ENCODE data around the gene TMEM200B.

DNA sequence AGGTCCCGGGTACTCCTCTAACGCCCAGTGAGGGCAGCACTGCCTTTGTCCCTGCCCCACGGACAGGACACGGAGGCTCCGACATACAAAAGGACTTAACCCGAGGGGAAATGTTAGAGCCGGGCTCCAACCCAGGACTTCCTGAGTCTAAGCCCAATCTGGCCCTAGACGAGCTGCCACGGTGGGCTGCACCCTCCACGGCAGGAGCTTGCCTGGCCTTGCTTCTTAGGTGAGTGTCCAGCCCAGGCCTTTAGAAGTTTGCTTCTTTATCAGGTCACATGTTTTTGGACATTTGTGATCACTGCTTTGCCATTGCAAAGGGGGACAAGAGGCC is 11.0 kb upstream of the TMEM200B start:
- TF ChIP-seq POLR2A (IDR thresholded peaks at IDR 0.05) (no peak), POLR2AphosphoS5 (IDR thresholded peaks at IDR 0.05; ENCODE audit: insufficient read depth in 1 of 2, low read depth in 1 of 2) (no peak)
- TF ChIP-seq, protein P1, sequence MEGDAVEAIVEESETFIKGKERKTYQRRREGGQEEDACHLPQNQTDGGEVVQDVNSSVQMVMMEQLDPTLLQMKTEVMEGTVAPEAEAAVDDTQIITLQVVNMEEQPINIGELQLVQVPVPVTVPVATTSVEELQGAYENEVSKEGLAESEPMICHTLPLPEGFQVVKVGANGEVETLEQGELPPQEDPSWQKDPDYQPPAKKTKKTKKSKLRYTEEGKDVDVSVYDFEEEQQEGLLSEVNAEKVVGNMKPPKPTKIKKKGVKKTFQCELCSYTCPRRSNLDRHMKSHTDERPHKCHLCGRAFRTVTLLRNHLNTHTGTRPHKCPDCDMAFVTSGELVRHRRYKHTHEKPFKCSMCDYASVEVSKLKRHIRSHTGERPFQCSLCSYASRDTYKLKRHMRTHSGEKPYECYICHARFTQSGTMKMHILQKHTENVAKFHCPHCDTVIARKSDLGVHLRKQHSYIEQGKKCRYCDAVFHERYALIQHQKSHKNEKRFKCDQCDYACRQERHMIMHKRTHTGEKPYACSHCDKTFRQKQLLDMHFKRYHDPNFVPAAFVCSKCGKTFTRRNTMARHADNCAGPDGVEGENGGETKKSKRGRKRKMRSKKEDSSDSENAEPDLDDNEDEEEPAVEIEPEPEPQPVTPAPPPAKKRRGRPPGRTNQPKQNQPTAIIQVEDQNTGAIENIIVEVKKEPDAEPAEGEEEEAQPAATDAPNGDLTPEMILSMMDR (IDR thresholded peaks at IDR 0.05) = no peak
